Mucosa of stomach (tissue), 1 donor: ENCODE data around the gene ASH1L.
"Not testable (repeated sequence)": the region's sequence is repeated elsewhere in the genome, so short reads cannot be mapped to it uniquely, and the experiment has no call there.

Experiments
- H3K27me3 ChIP-seq: one replicate; pipeline ENCODE4 v1.7.0; 2013; ENCODE audit warnings: mild to moderate bottlenecking, low read length; ENCODE audit not compliant: control insufficient read depth, insufficient read depth
- H3K36me3 ChIP-seq: one replicate; pipeline ENCODE4 v1.7.0; 2013; ENCODE audit warnings: low read length; ENCODE audit not compliant: control insufficient read depth, insufficient read depth
- H3K4me1 ChIP-seq: one replicate; pipeline ENCODE4 v1.7.0; 2013; ENCODE audit warnings: mild to moderate bottlenecking, low read length; ENCODE audit not compliant: control insufficient read depth, insufficient read depth
- H3K4me3 ChIP-seq: one replicate; pipeline ENCODE4 v1.7.0; 2013; ENCODE audit warnings: low read length
- H3K9ac ChIP-seq: one replicate; pipeline ENCODE4 v1.7.0; 2013; ENCODE audit warnings: mild to moderate bottlenecking, low read length, moderate library complexity
- H3K9me3 ChIP-seq: one replicate; pipeline ENCODE4 v1.7.0; 2013; ENCODE audit warnings: mild to moderate bottlenecking, low read length, moderate library complexity; ENCODE audit not compliant: control insufficient read depth
- donor health status: Pancreatic carcinoma.

The ASH1L gene

GRCh38 chr1:155291006-155291405, 271.6 kb downstream of the ASH1L start:
- peaks cover 22% of the 10 kb centered on the region for H3K27me3 ChIP-seq
- not testable (repeated sequence) for H3K36me3 ChIP-seq, H3K4me3 ChIP-seq, H3K4me1 ChIP-seq, H3K9ac ChIP-seq, H3K9me3 ChIP-seq

DNA sequence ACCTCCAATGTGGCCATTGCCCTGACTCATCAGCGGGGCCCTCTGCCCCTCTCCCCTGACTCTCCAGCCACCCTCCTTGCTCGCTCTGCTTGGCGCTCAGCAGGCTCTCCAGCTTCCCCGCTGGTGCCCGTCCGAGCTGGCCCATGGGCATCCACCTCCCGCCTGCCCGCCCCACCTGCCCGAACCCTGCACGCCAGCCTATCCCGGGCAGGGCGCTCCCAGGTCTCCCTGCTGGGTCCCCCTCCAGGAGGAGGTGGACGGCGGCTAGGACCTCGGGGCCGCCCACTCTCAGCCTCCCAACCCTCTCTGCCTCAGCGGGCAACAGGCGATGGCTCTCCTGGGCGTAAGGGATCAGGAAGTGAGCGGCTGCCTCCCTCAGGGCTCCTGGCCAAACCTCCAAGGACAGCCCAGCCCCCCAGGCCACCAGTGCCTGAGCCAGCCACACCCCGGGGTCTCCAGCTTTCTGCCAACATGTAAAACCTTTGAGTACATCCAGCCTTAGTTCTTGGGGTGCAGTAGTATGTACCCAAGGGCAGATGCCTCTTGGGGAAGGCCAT, 274.5 kb downstream of the ASH1L start:
- Histone ChIP-seq H3K27me3 (no peaks in the 10 kb centered on the region), H3K36me3 (no peaks in the 10 kb centered on the region), H3K9me3 (no peaks in the 10 kb centered on the region), H3K4me1 (no peaks in the 10 kb centered on the region), H3K4me3 (no peak overlapping the region), H3K9ac (no peak overlapping the region)

DNA sequence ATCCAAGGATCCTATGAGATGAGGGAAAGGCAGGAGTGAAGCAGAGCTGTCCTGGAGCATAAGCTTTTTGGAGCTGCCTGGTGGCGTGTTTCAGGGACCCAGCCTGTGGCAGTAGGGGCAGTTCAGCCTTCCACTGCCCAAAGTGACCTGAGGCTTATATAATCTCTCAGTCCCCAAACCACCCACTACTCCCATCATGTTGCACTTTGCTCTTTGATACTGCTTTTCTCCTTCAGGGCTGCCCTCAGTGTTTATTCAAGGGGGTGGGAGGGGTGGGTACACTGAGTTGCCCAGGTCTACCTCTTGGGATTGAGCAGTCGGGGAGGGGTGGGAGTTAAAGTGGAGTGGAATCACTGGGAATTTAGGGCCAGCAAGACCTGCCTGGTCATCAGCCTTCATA, 276.1 kb downstream of the ASH1L start:
- Histone ChIP-seq H3K9me3 (no peaks in the 10 kb centered on the region), H3K4me1 (no peaks in the 10 kb centered on the region), H3K27me3 (no peaks in the 10 kb centered on the region), H3K36me3 (no peaks in the 10 kb centered on the region), H3K9ac (no peak overlapping the region), H3K4me3 (no peak overlapping the region)

- no peaks in the 10 kb centered on the region for H3K36me3 ChIP-seq
- no peak overlapping the region for H3K9ac ChIP-seq
- no peaks in the 10 kb centered on the region for H3K4me1 ChIP-seq
- H3K4me3 ChIP-seq = no peak overlapping the region
- H3K27me3 ChIP-seq = no peaks in the 10 kb centered on the region
- no peaks in the 10 kb centered on the region for H3K9me3 ChIP-seq
Measured at GRCh38 chr1:155285631-155286044, 277.0 kb downstream of the ASH1L start.
